ENCODE measurements around the gene PPP1R3E.
"Not testable (repeated sequence)": the region's sequence is repeated elsewhere in the genome, so short reads cannot be mapped to it uniquely, and the experiment has no call there.

PPP1R3E gene

DNA sequence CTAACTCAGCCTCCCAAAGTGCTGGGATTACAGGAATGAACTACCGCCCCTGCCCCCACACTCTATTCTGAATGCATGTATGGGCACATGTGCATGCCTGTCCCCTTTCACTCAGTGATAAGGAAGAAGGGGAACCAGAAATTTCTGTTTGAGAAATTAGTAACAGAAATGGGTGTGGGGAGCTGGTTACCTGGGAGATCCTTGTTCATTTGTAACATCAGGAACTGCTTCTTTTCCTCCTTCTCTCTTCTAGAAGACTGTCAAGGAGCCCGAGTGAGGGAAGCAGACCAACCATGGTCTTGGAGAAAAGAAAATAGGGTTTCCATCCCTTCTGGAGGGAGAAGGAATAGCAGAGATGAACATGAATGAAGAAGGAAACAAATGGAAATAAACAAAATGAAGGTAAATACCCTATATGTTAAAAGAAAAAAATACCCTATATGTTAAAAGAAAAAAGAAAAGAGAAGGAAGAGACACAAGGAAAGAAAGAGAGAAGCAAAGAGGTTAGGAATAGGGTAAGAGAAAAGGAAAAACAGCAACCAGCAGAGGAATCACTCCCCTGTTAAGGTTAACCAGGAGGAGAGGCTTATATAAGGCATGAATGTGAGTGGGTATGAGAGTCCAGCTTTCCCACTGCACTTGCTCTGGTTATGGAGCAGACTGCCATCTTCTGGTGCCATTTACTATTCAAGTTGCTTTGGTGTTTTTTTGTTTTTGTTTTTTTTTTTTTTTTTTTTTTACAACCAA, 3.3 kb downstream of the PPP1R3E start:
- FAIRE-seq (no peak), DNase-seq (ENCODE audit: insufficient read length, low spot score) (no peak)

DNA sequence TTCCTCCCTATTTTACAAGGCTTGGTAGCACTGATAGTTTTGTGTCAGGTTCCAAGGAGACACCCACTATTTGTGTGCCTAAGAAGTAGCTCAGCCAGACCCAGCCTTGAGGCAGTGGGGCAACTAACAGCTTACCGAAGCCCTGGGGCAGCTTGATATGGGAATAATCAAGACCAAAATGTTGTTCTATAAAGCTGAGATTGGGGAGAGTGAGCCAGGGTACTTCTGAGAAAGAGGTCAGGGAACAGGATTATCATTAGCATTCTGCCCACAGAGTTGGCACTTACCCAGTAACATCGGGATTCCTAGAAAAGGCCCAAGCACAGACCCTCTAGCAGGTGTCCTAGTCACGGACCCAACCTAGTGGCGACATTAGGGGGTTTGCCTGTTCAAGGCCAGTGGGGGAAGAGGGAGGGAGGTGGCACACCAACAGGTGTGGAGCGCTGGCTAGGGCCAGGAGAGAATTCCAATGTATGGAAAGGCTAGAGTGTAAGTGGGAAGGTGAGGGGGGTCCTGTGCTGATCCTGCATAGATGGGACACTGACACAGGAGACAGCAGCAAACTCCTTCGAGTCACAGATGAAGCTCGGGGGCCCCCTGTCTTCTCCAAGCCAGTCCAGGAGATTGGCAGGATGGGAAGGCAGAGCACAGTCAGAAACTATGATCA, 4.9 kb downstream of the PPP1R3E start:
- no peak for FAIRE-seq
- no peak for DNase-seq (ENCODE audit: insufficient read length, low spot score)

DNA sequence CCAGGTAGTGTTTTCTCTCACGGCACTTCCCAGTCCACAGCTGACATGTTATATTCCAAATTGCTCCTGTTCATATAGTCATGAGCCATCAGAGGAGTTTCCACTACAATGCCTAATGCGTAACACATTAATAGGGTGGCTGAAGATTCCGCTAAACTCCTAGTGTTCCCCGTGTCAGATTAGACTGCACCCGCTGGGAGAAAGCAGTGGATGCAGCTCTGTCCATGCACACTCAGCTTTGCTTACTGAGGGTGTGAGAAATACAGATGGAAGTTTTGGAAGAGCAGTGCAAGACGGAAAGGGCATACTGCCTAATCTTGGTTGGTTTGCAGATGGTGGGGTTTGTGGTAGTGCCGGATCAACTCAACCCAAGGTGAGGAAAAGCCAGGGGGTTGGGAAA, 5.6 kb downstream of the PPP1R3E start:
- FAIRE-seq (no peak), DNase-seq (ENCODE audit: insufficient read length, low spot score) (no peak)

DNA sequence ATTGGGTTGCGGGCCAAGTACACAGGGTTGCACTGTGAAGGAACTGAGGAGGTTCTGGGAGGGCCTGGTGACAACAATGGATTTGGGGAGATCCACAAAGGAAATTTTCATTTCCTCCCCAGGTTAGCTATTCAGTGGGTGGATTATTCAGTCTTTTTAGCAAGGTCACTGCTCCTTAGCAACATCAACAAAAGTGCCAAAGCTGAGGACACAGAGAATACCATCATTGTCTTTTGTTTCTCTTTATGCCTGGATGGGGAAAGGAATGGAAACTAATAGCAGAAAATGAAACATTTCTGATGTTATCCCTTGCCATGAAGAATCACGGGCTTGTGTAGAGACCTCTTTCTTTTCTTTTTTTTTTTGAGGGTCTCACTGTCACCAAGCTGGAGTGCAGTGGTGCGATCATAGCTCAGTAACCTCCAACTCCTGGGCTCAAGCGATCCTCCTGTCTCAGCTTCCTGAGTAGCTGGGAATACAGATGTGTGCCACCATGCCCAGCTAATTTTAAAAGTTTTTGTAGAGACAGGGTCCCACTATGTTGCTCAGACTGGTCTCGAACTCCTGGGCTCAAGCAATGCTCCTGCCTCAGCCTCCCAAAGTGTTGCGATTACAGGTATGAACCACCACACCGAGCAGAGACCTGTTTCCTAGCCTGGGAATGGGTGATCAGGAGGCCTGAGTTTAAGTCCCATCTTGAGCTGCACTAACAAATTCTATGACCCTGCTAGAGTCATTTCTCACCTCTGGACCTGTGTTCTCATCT, 6.5 kb downstream of the PPP1R3E start:
- no peak for FAIRE-seq
- DNase-seq (ENCODE audit: insufficient read length, low spot score), result no peak

DNA sequence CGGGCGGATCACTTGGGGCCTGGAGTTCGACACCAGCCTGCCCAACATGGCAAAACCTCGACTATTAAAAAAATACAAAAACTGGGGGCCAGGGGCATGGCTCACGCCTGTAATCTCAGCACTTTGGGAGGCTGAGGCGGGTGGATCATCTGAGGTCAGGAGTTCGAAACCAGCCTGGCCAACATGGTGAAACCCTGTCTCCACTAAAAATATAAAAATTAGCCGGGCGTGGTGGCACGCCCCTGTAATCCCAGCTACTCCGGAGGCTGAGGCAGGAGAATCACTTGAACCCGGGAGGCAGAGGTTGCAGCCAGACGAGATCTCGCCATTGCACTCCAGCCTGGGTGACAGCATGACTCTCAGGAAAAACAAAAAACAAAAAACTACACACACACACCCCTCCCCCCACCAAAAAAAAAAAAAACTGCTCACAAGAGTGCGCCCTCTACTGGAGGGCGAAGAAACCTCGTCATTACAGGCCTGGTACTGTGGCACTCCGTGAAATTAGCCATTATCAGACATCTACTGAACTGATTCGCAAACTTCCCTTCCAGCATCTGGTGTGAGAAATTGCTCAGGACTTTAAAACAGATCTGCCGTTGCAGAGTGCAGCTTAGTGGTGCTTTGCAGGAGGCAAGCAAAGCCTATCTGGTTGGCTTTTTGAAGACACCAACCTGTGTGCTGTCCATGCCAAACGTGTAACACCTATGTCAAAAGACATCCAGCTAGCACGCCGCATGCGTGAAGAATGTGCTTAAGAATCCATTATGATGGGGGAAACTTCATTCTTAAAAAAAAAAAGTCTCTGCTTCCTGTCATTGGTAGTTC, 7.7 kb downstream of the PPP1R3E start:
- peak; percentile 83 for FAIRE-seq

DNA sequence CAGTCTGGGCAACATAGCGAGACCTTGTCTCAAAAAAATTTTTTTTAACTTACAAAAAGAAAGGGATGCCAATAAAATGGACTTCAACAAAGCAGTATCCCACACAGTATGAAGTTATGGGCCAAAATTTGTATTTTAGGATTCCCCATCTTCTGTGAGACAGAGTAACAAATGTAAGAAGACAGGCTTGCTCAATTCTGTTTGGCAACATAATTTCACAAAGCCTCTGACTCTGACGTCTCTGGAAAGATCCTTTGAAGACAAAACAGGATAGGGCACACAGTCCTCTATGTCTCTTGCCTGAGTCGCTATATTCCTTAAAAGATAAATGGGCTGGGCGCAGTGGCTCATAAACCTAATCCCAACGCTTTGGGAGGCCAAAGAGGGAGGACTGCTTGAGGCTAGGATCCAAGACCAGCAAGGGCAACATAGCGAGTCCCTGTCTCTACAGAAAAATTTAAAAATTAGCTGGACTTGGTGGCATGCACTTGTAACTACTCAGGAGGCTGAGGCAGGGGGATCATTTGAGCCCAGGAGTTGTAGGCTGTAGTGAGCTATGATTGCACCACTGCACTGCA, 15.7 kb downstream of the PPP1R3E start:
- no peak for DNase-seq (ENCODE audit: insufficient read length, low spot score)
- peak; percentile 70 for FAIRE-seq

More for the DNA sequence above, 7.7 kb downstream of the PPP1R3E start:
- no peak for DNase-seq (ENCODE audit: insufficient read length, low spot score)

DNA sequence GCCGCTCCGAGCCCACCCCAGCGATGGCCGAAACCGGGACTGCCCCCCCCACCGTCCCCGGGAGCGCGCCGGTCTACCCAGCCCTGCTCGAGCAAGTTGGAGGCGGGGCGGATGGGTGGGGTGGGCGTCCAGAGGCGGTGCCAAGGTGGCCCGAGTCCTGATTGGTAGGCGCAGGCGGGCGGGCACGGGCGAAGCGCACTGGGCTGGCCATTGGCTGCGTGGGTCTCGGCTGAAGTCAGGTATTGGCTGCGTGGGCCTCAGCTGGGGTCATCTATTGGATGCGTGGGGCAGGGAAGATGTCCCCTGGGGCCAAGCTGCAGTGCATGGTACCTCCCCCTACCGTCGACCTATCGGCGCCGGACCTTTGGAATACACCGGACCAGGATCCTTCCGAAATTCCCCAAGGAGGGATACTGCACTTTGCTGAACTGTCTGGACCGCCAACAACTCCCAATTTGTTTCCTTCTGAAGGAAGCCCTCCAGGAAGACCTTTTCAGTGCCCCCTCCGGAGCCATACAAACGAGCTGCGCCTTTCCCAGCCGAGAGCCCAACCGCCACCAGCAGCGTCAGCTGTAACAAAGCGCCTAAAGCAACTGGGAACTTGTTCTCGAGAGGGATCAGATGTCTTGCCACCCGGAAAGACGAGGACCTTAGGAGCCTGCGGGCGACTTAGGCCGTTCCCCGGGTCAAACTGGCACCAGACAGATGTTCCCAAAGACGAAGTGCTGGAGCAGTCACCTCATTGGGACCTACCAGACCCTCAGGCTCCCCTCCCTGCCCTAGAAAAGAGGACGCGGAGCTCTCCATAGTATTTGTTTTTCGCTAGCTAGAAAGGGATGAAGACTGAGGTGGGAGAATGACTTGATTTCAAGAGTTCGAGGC, 16.4 kb downstream of the PPP1R3E start, which contains the start of gene HOMEZ:
TSS of gene HOMEZ (minus strand) at position 113 of the 882 bp plus-strand sequence. CDS start 180 bp downstream, outside the sequence.
- DNase-seq (ENCODE audit: insufficient read length, low spot score), result peak; percentile 95
- peak; percentile 97 for FAIRE-seq

DNA sequence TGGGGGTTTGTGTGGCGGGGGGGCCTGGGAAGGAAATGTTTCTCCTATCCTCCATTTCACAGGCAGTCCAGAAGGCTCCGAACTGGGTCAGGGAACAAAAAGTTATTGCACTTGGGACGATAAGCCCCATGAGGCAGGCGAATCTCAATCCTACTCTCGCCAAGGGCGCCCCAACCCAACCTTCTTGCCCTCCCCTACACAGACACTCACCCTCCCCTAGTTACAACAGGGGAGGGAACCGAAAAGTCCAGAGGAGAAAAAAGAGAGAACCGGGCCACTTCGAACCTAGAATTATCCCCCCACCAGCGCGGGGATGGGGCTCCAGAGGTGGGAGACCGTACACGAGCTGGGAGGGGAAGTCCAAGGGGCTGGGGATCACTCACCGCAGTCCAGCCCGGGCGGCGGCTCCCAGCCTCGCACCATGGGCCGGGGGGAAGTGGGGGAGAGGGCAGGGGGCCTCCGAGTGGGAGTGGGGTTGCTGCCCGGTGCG, 17.1 kb downstream of the PPP1R3E start:
- FAIRE-seq, result no peak
- DNase-seq (ENCODE audit: insufficient read length, low spot score), result no peak

DNA sequence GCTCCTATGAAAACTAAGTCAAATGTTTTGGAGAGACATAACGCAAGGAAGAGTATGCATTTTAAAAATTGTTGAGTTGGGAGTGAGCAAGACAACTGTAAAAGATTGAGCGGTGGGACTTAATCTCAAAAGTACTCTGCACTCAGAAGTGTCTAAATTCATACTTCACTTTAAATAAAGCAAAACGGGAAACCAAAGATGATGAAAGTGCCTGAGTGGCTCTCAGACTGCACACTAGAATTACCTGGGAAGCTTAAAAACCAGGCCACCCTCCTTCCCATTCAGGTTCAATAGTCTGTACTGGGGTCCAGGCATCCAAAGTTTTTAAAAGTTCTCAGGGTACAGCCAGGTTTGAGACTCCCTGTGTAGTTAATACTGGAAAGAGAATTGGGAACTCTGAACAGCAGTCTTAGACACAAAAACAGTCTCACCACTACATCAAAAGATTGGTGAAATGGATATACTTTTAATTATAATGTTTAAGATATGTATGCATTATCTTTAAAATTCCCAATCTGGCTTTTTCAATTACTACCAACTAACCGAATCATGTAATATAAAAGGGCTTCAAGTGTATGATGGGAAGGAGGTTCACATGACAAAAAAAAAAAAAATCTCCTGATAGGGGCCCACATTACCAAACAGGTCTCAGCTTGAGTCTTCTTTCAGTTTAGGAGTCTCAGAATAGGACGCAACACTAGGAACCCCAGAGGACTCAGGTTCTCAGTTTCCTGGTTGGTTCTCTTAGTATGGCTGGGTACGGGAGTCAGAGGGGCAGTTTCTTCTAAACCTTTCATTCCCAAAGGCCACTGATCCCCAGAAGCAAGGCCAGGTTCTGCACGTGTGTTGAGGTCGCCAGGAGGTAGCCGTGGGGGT, 17.8 kb downstream of the PPP1R3E start:
- DNase-seq (ENCODE audit: insufficient read length, low spot score) (no peak), FAIRE-seq (peak; percentile 82)

DNA sequence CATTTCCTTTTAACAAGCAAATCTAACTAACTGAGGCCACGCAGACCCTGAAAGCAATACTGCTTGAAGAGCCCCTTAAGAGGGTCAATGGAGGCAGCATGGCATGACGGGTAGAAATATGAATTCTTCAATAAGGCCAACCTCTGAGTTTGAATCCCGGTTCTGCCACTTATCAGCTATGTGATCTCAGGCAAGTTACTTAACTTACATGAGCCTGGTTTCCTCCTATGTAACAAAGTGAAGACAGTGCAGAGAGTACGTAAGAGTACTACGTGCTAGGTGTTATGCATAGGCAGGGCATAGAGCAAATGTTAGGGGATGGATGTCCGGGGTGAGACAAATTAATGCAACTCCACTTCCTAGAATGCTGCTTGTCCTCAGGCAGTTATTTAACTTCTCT, 21.4 kb downstream of the PPP1R3E start:
- FAIRE-seq (no peak), DNase-seq (ENCODE audit: insufficient read length, low spot score) (no peak)

DNA sequence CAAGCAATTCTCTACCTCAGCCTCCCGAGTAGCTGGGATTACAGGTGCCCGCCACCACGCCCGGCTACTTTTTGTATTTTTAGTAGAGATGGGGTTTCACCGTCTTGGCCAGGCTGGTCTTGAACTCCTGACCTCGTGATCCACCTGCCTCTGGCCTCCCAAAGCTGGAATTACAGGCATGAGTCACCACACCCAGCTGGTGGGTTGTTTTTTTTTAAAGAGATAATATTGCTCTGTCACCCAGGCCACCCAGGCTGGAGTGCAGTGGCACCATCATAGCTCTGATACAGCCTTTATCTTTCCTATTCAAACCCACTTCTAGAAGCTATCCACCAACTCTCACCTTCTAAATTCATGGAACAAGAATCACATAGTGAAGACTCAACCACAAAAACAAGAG, 24.7 kb downstream of the PPP1R3E start:
- FAIRE-seq; DNase-seq (ENCODE audit: insufficient read length, low spot score): not testable (repeated sequence)

DNA sequence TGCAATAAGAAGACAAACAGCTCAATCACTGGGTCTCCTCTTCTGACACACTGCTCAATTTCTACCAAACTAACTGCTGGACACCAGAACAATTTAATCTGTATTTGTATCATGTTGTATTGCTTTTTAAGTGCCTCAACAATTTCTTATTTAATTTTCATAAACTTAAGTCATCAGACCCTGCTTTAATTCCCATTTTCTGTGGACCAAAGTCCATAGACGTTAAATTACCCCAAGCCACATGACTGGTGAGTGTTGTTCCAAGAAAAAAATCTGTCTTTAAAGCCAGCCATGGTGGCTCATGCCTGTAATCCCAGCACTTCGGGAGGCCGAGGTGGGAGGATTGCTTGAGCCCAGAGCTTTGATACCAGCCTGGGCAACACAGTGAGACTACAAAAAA, 25.5 kb downstream of the PPP1R3E start:
- DNase-seq (ENCODE audit: insufficient read length, low spot score) (no peak), FAIRE-seq (no peak)

DNA sequence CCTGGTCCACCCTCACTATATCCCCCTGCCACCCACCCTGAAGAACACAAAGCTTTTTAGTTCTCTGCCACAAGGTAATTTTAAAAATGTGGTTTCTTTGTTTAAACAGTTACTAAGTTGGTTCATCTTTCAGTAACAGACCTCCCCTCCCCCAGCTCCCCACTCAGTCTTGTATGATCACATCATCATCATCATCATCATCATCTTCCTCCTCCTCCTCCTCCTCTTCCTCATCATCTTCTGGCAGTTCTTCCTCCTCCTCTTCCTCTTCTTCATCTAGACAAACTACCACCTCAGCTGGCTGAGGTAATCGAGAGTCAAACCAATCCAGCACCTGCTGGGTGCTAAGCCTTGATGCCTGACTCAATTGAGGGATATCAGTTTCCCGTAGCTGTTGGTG, 27.2 kb downstream of the PPP1R3E start:
- FAIRE-seq, result no peak

DNA sequence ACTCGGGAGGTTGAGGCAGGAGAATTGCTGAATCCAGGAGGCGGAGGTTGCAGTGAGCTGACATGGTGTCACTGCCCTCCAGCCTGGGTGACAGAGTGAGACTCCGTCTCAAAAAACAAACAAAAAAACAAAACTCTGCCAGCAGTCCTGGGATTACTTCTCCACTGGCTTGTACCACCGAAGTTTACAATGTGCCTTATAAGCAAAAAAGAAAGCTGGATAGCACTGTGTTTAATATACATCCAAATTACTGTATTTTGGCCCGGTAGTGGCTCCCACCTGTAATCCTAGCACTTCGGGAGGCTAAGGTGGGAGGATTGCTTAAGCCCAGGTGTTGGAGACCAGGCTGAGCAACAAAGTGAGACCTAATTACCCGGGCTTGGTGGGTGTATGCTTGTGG, 33.5 kb downstream of the PPP1R3E start:
- FAIRE-seq (no peak), DNase-seq (ENCODE audit: insufficient read length, low spot score) (no peak)

More for the DNA sequence above, 27.2 kb downstream of the PPP1R3E start:
- no peak for DNase-seq (ENCODE audit: insufficient read length, low spot score)

DNA sequence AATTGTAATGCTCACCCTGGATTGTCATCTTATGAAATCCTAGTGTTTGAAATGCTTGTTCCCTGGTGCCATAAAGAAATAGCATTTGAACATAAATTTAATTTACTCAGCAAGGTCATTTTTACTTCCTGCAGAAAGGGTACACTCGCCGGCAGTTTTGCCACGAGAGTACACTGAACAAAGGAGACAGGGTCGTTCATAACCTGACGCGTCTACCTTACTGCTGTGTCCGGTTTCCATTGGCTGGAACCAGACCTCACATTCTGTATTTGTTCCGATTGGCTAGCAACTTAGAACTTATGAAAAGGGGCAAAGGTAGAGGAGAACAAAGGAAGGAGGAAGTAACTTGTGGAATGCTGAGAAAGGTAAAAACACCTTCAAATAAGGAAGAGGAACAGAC, 41.8 kb downstream of the PPP1R3E start:
- DNase-seq (ENCODE audit: insufficient read length, low spot score); FAIRE-seq: not testable (repeated sequence)

DNA sequence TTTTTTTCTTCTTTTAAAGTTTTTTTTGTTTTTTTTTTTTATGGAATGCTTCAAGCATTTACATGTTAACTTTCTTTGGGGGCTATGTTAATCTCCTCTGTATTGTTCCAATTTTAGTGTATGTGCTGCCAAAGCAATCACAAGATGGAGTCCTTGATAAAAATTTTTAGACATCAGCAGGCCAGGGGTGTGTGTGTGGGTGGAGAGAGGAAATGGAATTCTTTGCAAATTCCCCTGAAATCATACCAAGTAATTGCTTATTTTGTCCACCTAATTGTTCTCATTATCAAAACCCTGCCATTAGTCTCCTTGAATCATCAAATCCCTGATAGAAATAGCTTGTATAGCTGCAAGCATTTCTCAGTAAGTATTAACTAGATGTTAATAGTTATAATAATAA, 43.2 kb downstream of the PPP1R3E start:
- FAIRE-seq, result no peak

DNA sequence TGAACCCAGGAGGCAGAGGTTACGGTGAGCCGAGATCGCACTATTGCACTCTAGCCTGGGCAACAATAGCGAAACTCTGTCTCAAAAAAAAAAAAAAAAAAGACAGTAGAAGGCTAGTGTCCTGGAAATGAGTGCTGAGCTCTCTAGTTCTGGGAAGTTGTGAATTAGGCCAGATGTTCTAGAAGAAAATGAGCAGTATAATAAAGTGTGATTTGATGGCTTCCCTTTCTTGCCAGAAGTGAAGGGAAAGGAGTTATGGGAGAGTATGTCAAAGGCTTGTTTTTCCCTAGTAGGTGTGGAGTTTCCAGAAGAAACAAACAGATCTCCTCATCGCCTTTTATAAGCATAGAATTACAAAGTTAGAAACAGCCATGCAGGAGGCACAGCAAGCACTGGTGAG, 44.4 kb downstream of the PPP1R3E start:
- FAIRE-seq (no peak), DNase-seq (ENCODE audit: insufficient read length, low spot score) (no peak)

More for the DNA sequence above, 43.2 kb downstream of the PPP1R3E start:
- no peak for DNase-seq (ENCODE audit: insufficient read length, low spot score)

Measured in GM19239 (cell line).